ENCODE results near the gene CPT1A.
"Not testable (repeated sequence)": the region's sequence is repeated elsewhere in the genome, so short reads cannot be mapped to it uniquely, and the experiment has no call there.

Gene CPT1A

GRCh38 chr11:68841718-68842426, at the start of gene CPT1A:
CPT1A (minus strand) TSS chr11:68841916; CDS start chr11:68815474, 26,442 bp downstream.
- DNase-seq (ENCODE audit: low read depth in 2 of 2, low spot score in 1 of 2), result peak; percentile 34 to 46

- no peak for DNase-seq (ENCODE audit: low read depth in 2 of 2, low spot score in 1 of 2)
Observed at GRCh38 chr11:68890490-68891231, 48.9 kb upstream of the CPT1A start.

GRCh38 chr11:68889948-68890446, 48.3 kb upstream of the CPT1A start:
- DNase-seq (ENCODE audit: low read depth in 2 of 2, low spot score in 1 of 2), result no peak

- DNase-seq (ENCODE audit: low read depth in 2 of 2, low spot score in 1 of 2), result not testable (repeated sequence)
Observed at GRCh38 chr11:68884827-68885226, 43.1 kb upstream of the CPT1A start.

GRCh38 chr11:68882391-68882790, 40.7 kb upstream of the CPT1A start:
- no peak for DNase-seq (ENCODE audit: low read depth in 2 of 2, low spot score in 1 of 2)

- no peak for DNase-seq (ENCODE audit: low read depth in 2 of 2, low spot score in 1 of 2)
Observed at GRCh38 chr11:68881320-68881719, 39.6 kb upstream of the CPT1A start.

GRCh38 chr11:68880851-68881250, 39.1 kb upstream of the CPT1A start:
- DNase-seq (ENCODE audit: low read depth in 2 of 2, low spot score in 1 of 2), result no peak

- no peak for DNase-seq (ENCODE audit: low read depth in 2 of 2, low spot score in 1 of 2)
Observed at GRCh38 chr11:68878022-68878421, 36.3 kb upstream of the CPT1A start.

GRCh38 chr11:68872216-68873003, 30.7 kb upstream of the CPT1A start:
- DNase-seq (ENCODE audit: low read depth in 2 of 2, low spot score in 1 of 2), result no peak

- no peak for DNase-seq (ENCODE audit: low read depth in 2 of 2, low spot score in 1 of 2)
Observed at GRCh38 chr11:68870470-68870869, 28.8 kb upstream of the CPT1A start.

GRCh38 chr11:68868221-68868835, 26.6 kb upstream of the CPT1A start:
- no peak for DNase-seq (ENCODE audit: low read depth in 2 of 2, low spot score in 1 of 2)

- no peak for DNase-seq (ENCODE audit: low read depth in 2 of 2, low spot score in 1 of 2)
Observed at GRCh38 chr11:68867066-68867465, 25.4 kb upstream of the CPT1A start.

- DNase-seq (ENCODE audit: low read depth in 2 of 2, low spot score in 1 of 2), result no peak
Observed at GRCh38 chr11:68865241-68865640, 23.5 kb upstream of the CPT1A start.

- DNase-seq (ENCODE audit: low read depth in 2 of 2, low spot score in 1 of 2), result no peak
Observed at GRCh38 chr11:68863553-68864265, 22.0 kb upstream of the CPT1A start.

GRCh38 chr11:68862421-68862820, 20.7 kb upstream of the CPT1A start:
- DNase-seq (ENCODE audit: low read depth in 2 of 2, low spot score in 1 of 2), result no peak

- no peak for DNase-seq (ENCODE audit: low read depth in 2 of 2, low spot score in 1 of 2)
Observed at GRCh38 chr11:68859123-68859522, 17.4 kb upstream of the CPT1A start.

GRCh38 chr11:68857037-68857586, 15.4 kb upstream of the CPT1A start:
- no peak for DNase-seq (ENCODE audit: low read depth in 2 of 2, low spot score in 1 of 2)

GRCh38 chr11:68856425-68857030, 14.8 kb upstream of the CPT1A start:
- DNase-seq (ENCODE audit: low read depth in 2 of 2, low spot score in 1 of 2), result not testable (repeated sequence)

GRCh38 chr11:68855205-68855981, 13.7 kb upstream of the CPT1A start:
- no peak for DNase-seq (ENCODE audit: low read depth in 2 of 2, low spot score in 1 of 2)

All from stimulated activated CD8-positive, alpha-beta memory T cell treated with anti-CD3 and anti-CD28 coated beads, Interleukin-4, amount 100 ng/mL, for 1 hour (primary cell).